MM.1S (cell line): ENCODE results near the gene FAM81A.

Source experiments
- DNase-seq: peaks from one replicate; pipeline ENCODE4 v3.0.0-alpha.2; 2015
- H2AFZ ChIP-seq: fragments of 300-600 bp; sonication (generic); 2 replicates; pipeline ENCODE4 v1.6.0; 2016; ENCODE audit warnings: antibody characterized with exemption, low read length
- H3F3A ChIP-seq: fragments of 300-600 bp; sonication (generic); 2 replicates; pipeline ENCODE4 v1.6.1; 2016; ENCODE audit warnings: mild to moderate bottlenecking, antibody characterized with exemption, low read length, moderate library complexity, mixed read lengths; ENCODE audit not compliant: insufficient read depth
- H3K27ac ChIP-seq: fragments of 300-600 bp; sonication (generic); 2 replicates; pipeline ENCODE4 v1.5.1; 2016; ENCODE audit warnings: mild to moderate bottlenecking, low read length
- H3K27me3 ChIP-seq: fragments of 300-600 bp; sonication (generic); replicated peaks from 2 replicates; pipeline ENCODE4 v1.6.0; 2016; ENCODE audit warnings: low read length; ENCODE audit not compliant: insufficient read depth
- H3K36me3 ChIP-seq: fragments of 300-600 bp; sonication (generic); replicated peaks from 2 replicates; pipeline ENCODE4 v1.6.1; 2016; ENCODE audit warnings: mild to moderate bottlenecking, low read length, mixed read lengths; ENCODE audit not compliant: insufficient read depth
- H3K4me1 ChIP-seq: fragments of 300-600 bp; sonication (generic); 2 replicates; pipeline ENCODE4 v1.6.1; 2016; ENCODE audit warnings: low read length, mixed read lengths
- H3K4me2 ChIP-seq: fragments of 300-600 bp; sonication (generic); 2 replicates; pipeline ENCODE4 v1.6.0; 2016; ENCODE audit warnings: low read depth, low read length
- H3K4me3 ChIP-seq: fragments of 300-600 bp; sonication (generic); 2 replicates; pipeline ENCODE4 v1.5.1; 2016; ENCODE audit warnings: low read length, mixed read lengths
- H3K79me2 ChIP-seq: fragments of 300-600 bp; sonication (generic); 2 replicates; pipeline ENCODE4 v1.6.1; 2016; ENCODE audit warnings: mixed run types, low read length, mixed read lengths
- H3K9ac ChIP-seq: fragments of 300-600 bp; sonication (generic); 2 replicates; pipeline ENCODE4 v1.6.1; 2016; ENCODE audit warnings: low read length, mixed read lengths
- H3K9me2 ChIP-seq: fragments of 300-600 bp; sonication (generic); replicated peaks from 2 replicates; pipeline ENCODE4 v1.6.1; 2016; ENCODE audit warnings: mild to moderate bottlenecking, low read length, mixed read lengths; ENCODE audit not compliant: insufficient read depth
- H3K9me3 ChIP-seq: fragments of 300-600 bp; sonication (generic); replicated peaks from 2 replicates; pipeline ENCODE4 v1.6.1; 2016; ENCODE audit warnings: mild to moderate bottlenecking, low read length, mixed read lengths; ENCODE audit not compliant: insufficient read depth
- H4K20me1 ChIP-seq: fragments of 300-600 bp; sonication (generic); 2 replicates; pipeline ENCODE4 v1.6.1; 2016; ENCODE audit warnings: mild to moderate bottlenecking, low read length, moderate library complexity, mixed read lengths; ENCODE audit not compliant: insufficient read depth
- CTCF ChIP-seq: fragments of 300-600 bp; sonication (generic); IDR thresholded peaks from 2 replicates; pipeline ENCODE4 v1.5.1; 2016; ENCODE audit warnings: antibody characterized with exemption, low read length, mixed read lengths
- EZH2 ChIP-seq: fragments of 300-600 bp; sonication (generic); optimal IDR thresholded peaks from 2 replicates; pipeline ENCODE3; 2017; ENCODE audit warnings: low read depth, mild to moderate bottlenecking, antibody characterized with exemption, low read length, mixed read lengths
- EZH2phosphoT487 ChIP-seq: fragments of 300-600 bp; sonication (generic); IDR thresholded peaks from 2 replicates; pipeline ENCODE4 v1.6.1; 2018; ENCODE audit warnings: antibody characterized with exemption, low read length

The FAM81A gene

DNA sequence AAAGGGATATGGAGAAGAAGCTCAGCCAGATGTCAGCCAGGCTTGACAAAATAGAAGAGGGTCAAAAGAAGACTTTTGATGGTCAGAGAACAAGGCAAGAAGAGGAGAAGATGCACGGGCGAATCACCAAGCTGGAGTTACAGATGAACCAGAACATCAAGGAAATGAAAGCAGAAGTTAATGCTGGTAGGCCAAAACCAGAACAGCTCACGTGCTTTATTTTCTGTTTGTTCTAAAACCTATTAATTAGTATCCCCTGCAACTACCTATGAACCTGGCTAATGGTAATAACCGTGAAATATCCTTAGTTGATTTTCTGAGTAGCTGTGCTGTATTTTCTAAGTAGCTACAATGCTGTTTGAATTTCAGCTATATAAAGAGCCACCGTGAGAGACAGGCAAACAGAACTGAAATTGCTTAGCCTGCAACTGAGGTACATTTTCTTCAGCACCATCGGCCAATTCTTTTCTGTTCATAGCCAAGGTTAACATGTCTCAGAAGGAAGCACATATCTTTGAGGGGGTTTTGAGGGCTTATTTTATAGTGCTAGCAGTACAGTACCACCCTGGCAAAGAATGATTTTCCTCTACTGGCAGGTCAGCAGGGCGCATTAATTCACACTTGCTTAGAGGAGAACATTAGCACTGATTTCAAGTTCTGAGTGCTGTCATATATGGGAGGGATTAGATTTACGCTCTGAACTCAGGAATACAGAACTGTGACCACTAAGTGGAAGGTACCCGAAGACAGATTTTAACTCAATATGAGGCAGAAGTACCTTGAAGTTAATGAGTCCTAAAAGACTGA lies 78.9 kb downstream of the FAM81A start:
- Histone ChIP-seq H3K36me3 (no peaks in the 10 kb centered on the region), H3K4me3 (peak overlapping the region; percentile 47), H3K9me3 (no peaks in the 10 kb centered on the region), H3K79me2 (no peaks in the 10 kb centered on the region), H3F3A (peaks cover 11% of the 10 kb centered on the region), H3K27ac (peak overlapping the region; percentile 67), H4K20me1 (no peaks in the 10 kb centered on the region), H3K9me2 (no peaks in the 10 kb centered on the region), H2AFZ (peak overlapping the region; percentile 76), H3K9ac (peak overlapping the region; percentile 29; the same call in 1 of the 2 replicates), H3K4me1 (peaks cover 5% of the 10 kb centered on the region), H3K27me3 (no peaks in the 10 kb centered on the region), H3K4me2 (peak overlapping the region; percentile 79)
- peak; percentile 58 for DNase-seq
- TF ChIP-seq EZH2phosphoT487, result no peak
- no peak for TF ChIP-seq EZH2
- TF ChIP-seq CTCF, result no peak

DNA sequence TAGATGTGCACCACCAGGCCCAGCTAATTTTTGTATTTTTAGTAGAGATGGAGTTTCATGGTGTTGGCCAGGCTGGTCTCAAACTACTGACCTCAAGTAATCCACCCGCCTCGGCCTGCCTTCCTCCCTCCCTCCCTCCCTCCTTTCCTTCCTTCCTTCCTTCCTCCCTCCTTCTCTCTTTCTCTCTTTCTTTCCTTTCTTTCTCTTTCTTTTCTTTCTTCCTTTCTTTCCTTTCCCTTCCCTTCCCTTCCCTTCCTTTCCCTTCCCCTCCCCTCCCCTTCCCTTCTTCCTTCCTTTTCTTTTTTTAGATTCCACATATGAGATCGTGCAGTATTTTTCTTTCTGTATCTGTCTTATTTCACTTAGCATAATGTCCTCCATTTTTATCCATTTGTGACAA lies 81.3 kb downstream of the FAM81A start:
- Histone ChIP-seq H3K4me1 (peaks cover 5% of the 10 kb centered on the region), H2AFZ (no peak overlapping the region), H3K79me2 (no peaks in the 10 kb centered on the region), H3K4me3 (no peak overlapping the region), H4K20me1 (no peaks in the 10 kb centered on the region), H3K9me2 (no peaks in the 10 kb centered on the region), H3K9ac (no peak overlapping the region), H3F3A (peaks cover 11% of the 10 kb centered on the region), H3K4me2 (no peak overlapping the region), H3K9me3 (no peaks in the 10 kb centered on the region), H3K27me3 (no peaks in the 10 kb centered on the region), H3K36me3 (no peaks in the 10 kb centered on the region), H3K27ac (no peak overlapping the region)
- TF ChIP-seq EZH2phosphoT487 (no peak), CTCF (no peak), EZH2 (no peak)
- DNase-seq, result no peak

DNA sequence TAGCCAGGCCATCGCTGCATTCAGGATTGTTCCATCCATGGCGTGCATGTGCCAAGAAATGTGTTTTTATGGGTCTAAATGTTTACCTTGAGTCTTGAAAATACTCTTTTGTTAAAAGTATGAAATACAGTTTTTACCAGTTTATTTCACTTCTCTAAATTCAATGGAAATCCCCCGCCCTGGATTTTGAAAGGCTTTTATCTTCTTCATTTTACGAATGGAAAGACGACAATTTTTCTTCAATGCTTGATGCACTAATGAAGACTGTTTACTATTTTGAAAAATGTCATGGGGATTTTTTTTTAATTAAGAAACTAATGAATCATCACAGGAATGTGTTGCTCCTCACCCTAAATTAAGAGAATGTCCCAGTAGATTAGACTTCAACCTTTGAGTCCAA lies 83.5 kb downstream of the FAM81A start:
- TF ChIP-seq EZH2phosphoT487, result no peak
- no peak for TF ChIP-seq CTCF
- no peak overlapping the region for H3K27ac ChIP-seq
- H3K79me2 ChIP-seq, result no peaks in the 10 kb centered on the region
- peaks cover 2% of the 10 kb centered on the region for H3K4me1 ChIP-seq
- no peaks in the 10 kb centered on the region for H3K36me3 ChIP-seq
- no peak overlapping the region for H3K9ac ChIP-seq
- no peak overlapping the region for H3K4me3 ChIP-seq
- H3F3A ChIP-seq, result peaks cover 10% of the 10 kb centered on the region
- H2AFZ ChIP-seq, result no peak overlapping the region
- H3K4me2 ChIP-seq, result no peak overlapping the region
- H4K20me1 ChIP-seq, result no peaks in the 10 kb centered on the region
- H3K9me3 ChIP-seq, result no peaks in the 10 kb centered on the region
- no peaks in the 10 kb centered on the region for H3K27me3 ChIP-seq
- H3K9me2 ChIP-seq, result no peaks in the 10 kb centered on the region
- no peak for DNase-seq
